Large intestine (tissue), 3 donors: ENCODE measurements around the gene MMP28. TPM values are rescaled to one million over a fixed set of nuclear protein-coding genes. Genes with fewer than 3 reads are reported as not detected.
"Not testable (repeated sequence)": the region's sequence is repeated elsewhere in the genome, so short reads cannot be mapped to it uniquely, and the experiment has no call there.

ENCODE experiments used
- DNase-seq, 2 donors: peaks; one replicate each; pipeline versions ENCODE4 v3.0.0 to v3.0.0-alpha.2; 2013
- H3K27ac ChIP-seq: one replicate; pipeline ENCODE4 v1.5.1; 2013; ENCODE audit warnings: low read length
- H3K27me3 ChIP-seq: 2 replicates; pipeline ENCODE4 v1.6.1; 2013; ENCODE audit warnings: low read length; ENCODE audit not compliant: control insufficient read depth, insufficient read depth
- H3K36me3 ChIP-seq: 2 replicates; pipeline ENCODE4 v1.6.1; 2013; ENCODE audit warnings: low read length; ENCODE audit not compliant: control insufficient read depth, insufficient read depth
- H3K4me1 ChIP-seq: one replicate; pipeline ENCODE4 v1.6.1; 2013; ENCODE audit warnings: low read length; ENCODE audit not compliant: control insufficient read depth, insufficient read depth
- H3K4me3 ChIP-seq: one replicate; pipeline ENCODE4 v1.5.1; 2013; ENCODE audit warnings: low read length
- H3K9me3 ChIP-seq: one replicate; pipeline ENCODE4 v1.6.1; 2013; ENCODE audit warnings: mild to moderate bottlenecking, low read depth, low read length, moderate library complexity; ENCODE audit not compliant: control insufficient read depth
- WGBS: methylation state at CpG from one replicate; pipeline ENCODE4 v1.1.5; 2013; ENCODE audit warnings: low lambda C conversion rate; ENCODE audit not compliant: insufficient coverage; 5-methylcytosine and 5-hydroxymethylcytosine counted together
- polyA plus RNA-seq: library from polyadenylated mRNA; unstranded; fragments of 120-200 nt; gene quantifications from one replicate; pipeline ENCODE4 v1.2.1, GENCODE V29; 2013

Gene MMP28
- polyA plus RNA-seq, 1 donor = 7.5 TPM

- Histone ChIP-seq H3K4me1 (peaks cover 2% of the 10 kb centered on the region), H3K36me3 (no peaks in the 10 kb centered on the region), H3K27me3 (peaks cover 42% of the 10 kb centered on the region), H3K4me3 (no peak within 1 kb of the TSS), H3K27ac (no peak within 1 kb of the TSS), H3K9me3 (no peaks in the 10 kb centered on the region)
- WGBS = no CpG with 5 or more reads among the region's 9 CpGs
- DNase-seq = no peak
Observed at GRCh38 chr17:35752945-35753764, 42.3 kb downstream of the MMP28 start, which contains the start of gene GAS2L2. TSS of gene GAS2L2 (minus strand) at chr17:35753239. CDS start at chr17:35752850, 389 bp downstream.

- peaks cover 2% of the 10 kb centered on the region for H3K4me1 ChIP-seq
- no peaks in the 10 kb centered on the region for H3K36me3 ChIP-seq
- WGBS = no CpG with 5 or more reads among the region's 16 CpGs
- H3K9me3 ChIP-seq = no peaks in the 10 kb centered on the region
- no peak for DNase-seq
- peaks cover 45% of the 10 kb centered on the region for H3K27me3 ChIP-seq
- no peak overlapping the region for H3K27ac ChIP-seq
- no peak overlapping the region for H3K4me3 ChIP-seq
Observed at GRCh38 chr17:35752471-35752870, 43.0 kb downstream of the MMP28 start.

GRCh38 chr17:35751541-35751940 is 43.9 kb downstream of the MMP28 start:
- not testable (repeated sequence) for H3K4me1 ChIP-seq, H3K9me3 ChIP-seq, H3K4me3 ChIP-seq, DNase-seq, H3K36me3 ChIP-seq, H3K27ac ChIP-seq
- H3K27me3 ChIP-seq = peaks cover 45% of the 10 kb centered on the region
- no CpG with 5 or more reads among the region's 4 CpGs for WGBS

GRCh38 chr17:35750526-35751395 is 44.7 kb downstream of the MMP28 start:
- Histone ChIP-seq H3K4me3 (no peak overlapping the region), H3K27me3 (peaks cover 48% of the 10 kb centered on the region), H3K9me3 (no peaks in the 10 kb centered on the region), H3K4me1 (peaks cover 2% of the 10 kb centered on the region), H3K36me3 (no peaks in the 10 kb centered on the region), H3K27ac (no peak overlapping the region)
- WGBS = no CpG with 5 or more reads among the region's 10 CpGs
- no peak for DNase-seq

GRCh38 chr17:35749560-35750412 is 45.7 kb downstream of the MMP28 start:
- no peaks in the 10 kb centered on the region for H3K9me3 ChIP-seq
- H3K36me3 ChIP-seq = no peaks in the 10 kb centered on the region
- peaks cover 2% of the 10 kb centered on the region for H3K4me1 ChIP-seq
- DNase-seq = no peak
- H3K4me3 ChIP-seq = no peak overlapping the region
- H3K27me3 ChIP-seq = peaks cover 48% of the 10 kb centered on the region
- no peak overlapping the region for H3K27ac ChIP-seq
- WGBS = no CpG with 5 or more reads among the region's 35 CpGs

GRCh38 chr17:35748979-35749378 is 46.5 kb downstream of the MMP28 start:
- Histone ChIP-seq H3K27ac (no peak overlapping the region), H3K4me3 (no peak overlapping the region), H3K4me1 (peaks cover 2% of the 10 kb centered on the region), H3K36me3 (no peaks in the 10 kb centered on the region), H3K9me3 (no peaks in the 10 kb centered on the region), H3K27me3 (peaks cover 48% of the 10 kb centered on the region)
- WGBS = no CpG with 5 or more reads among the region's 6 CpGs
- no peak for DNase-seq

GRCh38 chr17:35748341-35748841 is 47.0 kb downstream of the MMP28 start:
- Histone ChIP-seq H3K4me1 (peaks cover 2% of the 10 kb centered on the region), H3K27ac (no peak overlapping the region), H3K27me3 (peaks cover 50% of the 10 kb centered on the region), H3K9me3 (no peaks in the 10 kb centered on the region), H3K4me3 (no peak overlapping the region), H3K36me3 (no peaks in the 10 kb centered on the region)
- DNase-seq = no peak
- WGBS = no CpG with 5 or more reads among the region's 4 CpGs

GRCh38 chr17:35747540-35748017 is 47.9 kb downstream of the MMP28 start:
- no peaks in the 10 kb centered on the region for H3K36me3 ChIP-seq
- peaks cover 2% of the 10 kb centered on the region for H3K4me1 ChIP-seq
- peak; percentile 45 to 57 for DNase-seq
- H3K9me3 ChIP-seq = no peaks in the 10 kb centered on the region
- no peak overlapping the region for H3K4me3 ChIP-seq
- no CpG with 5 or more reads among the region's 12 CpGs for WGBS
- peaks cover 49% of the 10 kb centered on the region for H3K27me3 ChIP-seq
- no peak overlapping the region for H3K27ac ChIP-seq

- no peak for DNase-seq
- Histone ChIP-seq H3K4me3 (no peak overlapping the region), H3K4me1 (peaks cover 4% of the 10 kb centered on the region), H3K36me3 (no peaks in the 10 kb centered on the region), H3K9me3 (peaks cover 3% of the 10 kb centered on the region), H3K27me3 (peaks cover 59% of the 10 kb centered on the region), H3K27ac (no peak overlapping the region)
- WGBS = no CpG with 5 or more reads among the region's 15 CpGs
Observed at GRCh38 chr17:35745749-35746320, 49.6 kb downstream of the MMP28 start.
